VCaP (cell line): ENCODE data around the gene LRP1.
"Not testable (repeated sequence)": the region's sequence is repeated elsewhere in the genome, so short reads cannot be mapped to it uniquely, and the experiment has no call there.

Experiments
- H3K27ac ChIP-seq: fragments of 450-650 bp; 2 replicates; pipeline ENCODE4 v1.5.1; 2017
- TF ChIP-seq, protein P1 (sequence below): fragments of 450-650 bp; conservative IDR thresholded peaks from 2 replicates; pipeline ENCODE4 v1.5.1; 2017; ENCODE audit warnings: mild to moderate bottlenecking, moderate library complexity

The LRP1 gene

DNA sequence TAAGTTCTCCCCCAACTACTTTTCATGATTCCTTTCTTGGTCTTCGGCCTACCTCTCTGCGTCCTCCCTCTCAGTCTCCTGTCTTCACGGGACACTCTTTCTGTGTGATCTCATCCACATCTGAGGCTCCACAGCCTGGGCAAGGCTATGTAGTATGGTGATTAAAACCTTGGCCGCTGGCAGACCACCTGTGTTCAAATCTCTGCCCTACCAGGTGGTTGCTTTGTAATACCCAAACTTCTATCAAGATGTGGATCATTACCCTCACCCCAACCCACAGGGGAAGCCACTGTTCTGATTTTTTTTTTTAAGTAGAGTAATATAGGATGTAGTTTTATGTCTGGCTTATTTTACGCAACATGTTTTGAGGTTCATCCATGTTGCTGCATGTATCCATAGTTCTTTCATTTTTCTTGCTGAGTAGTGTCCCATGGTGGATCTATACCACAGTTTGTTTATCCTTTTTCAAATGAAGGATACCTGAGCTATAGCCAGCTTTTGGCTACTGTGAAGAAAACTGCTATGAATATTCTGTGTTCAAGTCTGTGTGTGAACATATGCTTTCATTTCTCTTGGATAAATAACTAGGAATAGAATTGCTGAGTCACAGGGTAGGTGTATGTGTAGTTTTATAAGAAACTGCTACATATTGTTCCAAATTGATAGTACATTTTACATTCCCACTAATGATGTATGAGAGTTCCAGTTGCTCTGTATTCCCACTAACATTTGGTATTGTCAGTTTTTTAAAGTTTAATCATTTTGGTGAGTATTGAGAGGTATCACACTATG lies 8.8 kb upstream of the LRP1 start:
- H3K27ac ChIP-seq = no peak overlapping the region
- TF ChIP-seq, protein P1, sequence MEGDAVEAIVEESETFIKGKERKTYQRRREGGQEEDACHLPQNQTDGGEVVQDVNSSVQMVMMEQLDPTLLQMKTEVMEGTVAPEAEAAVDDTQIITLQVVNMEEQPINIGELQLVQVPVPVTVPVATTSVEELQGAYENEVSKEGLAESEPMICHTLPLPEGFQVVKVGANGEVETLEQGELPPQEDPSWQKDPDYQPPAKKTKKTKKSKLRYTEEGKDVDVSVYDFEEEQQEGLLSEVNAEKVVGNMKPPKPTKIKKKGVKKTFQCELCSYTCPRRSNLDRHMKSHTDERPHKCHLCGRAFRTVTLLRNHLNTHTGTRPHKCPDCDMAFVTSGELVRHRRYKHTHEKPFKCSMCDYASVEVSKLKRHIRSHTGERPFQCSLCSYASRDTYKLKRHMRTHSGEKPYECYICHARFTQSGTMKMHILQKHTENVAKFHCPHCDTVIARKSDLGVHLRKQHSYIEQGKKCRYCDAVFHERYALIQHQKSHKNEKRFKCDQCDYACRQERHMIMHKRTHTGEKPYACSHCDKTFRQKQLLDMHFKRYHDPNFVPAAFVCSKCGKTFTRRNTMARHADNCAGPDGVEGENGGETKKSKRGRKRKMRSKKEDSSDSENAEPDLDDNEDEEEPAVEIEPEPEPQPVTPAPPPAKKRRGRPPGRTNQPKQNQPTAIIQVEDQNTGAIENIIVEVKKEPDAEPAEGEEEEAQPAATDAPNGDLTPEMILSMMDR = no peak

DNA sequence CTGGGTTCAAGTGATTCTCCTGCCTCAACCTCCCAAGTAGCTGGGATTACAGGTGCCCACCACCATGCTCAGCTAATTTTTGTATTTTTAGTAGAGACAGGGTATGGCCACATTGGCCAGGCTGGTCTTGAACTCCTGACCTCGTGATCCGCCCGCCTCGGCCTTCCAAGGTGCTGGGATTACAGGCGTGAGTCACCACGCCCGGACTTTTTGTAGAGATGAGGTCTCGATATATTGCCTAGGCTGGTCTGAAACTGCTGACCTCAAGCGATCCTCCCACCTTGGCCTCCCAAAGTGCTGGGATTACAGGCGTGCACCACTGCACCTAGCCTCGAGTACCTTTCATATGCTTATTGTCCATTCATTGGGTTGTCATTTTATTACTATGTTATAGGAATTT lies 7.6 kb upstream of the LRP1 start:
- not testable (repeated sequence) for H3K27ac ChIP-seq

DNA sequence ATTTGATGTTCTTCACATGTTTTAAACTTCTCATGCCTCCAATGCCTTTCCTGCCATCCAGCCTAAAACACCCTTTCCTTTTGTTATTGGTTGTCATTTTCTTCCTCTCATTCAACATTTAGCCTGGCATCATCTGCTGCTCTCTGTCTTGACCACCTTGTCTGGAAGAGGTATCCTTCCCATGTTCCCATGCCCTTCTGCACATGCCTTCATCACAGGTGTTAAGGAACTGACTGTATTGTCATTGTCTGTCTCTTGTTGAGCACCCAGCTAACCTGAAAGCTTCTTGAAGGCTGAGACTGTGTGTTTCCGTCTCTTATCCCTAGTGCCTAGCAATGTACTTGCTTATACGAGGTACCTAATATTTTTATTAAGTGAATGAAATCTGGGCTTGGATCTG lies 4.5 kb upstream of the LRP1 start:
- no peak overlapping the region for H3K27ac ChIP-seq
- TF ChIP-seq, protein P1 = no peak

DNA sequence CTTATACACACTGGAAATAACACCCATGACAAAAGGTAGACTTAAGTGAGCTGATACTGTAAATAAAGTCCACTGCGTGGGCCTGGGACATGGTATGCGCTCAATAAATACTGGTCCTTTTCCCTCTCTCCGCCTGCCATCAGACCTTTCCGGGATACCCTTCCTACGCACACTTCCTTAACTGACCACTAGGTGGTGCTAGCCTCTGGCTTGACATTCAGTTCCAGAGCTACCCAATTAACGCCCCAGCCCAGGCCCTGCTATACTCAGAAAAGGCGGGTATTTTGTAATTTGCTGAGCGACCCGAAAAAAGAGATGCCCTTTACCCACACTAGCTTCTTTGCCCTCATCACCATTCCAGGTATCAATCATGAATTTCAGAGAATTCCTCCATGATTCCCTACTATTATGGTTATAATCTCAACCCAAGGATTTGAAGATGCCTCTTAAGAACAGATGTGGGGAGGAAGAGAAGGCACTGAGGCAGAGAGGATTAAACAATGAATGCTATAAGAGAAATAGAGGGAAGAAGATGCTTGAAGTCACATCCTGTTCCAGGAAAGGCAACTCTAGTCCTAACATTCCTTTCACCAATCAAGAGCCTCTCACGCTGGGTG lies 3.9 kb upstream of the LRP1 start:
- H3K27ac ChIP-seq = no peak overlapping the region
- TF ChIP-seq, protein P1 = peak; percentile 98

DNA sequence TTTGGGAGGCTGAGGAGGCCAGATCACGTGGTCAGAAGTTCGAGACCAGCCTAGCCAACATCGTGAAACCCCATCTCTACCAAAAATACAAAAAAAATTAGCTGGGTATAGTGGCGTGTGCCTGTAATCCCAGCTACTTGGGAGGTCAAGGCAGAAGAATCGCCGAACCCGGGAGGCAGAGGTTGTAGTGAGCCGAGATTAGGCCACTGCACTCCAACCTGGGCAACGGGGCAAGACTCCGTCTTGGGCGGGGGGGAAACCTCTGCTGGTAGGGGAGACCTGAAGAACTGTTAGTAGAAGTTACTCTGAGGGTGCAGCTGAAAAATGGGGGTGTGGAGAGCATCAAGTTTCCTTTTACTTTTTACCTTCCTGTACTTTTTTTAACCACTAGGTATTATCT lies 2.2 kb upstream of the LRP1 start:
- TF ChIP-seq, protein P1 = no peak
- no peak overlapping the region for H3K27ac ChIP-seq

DNA sequence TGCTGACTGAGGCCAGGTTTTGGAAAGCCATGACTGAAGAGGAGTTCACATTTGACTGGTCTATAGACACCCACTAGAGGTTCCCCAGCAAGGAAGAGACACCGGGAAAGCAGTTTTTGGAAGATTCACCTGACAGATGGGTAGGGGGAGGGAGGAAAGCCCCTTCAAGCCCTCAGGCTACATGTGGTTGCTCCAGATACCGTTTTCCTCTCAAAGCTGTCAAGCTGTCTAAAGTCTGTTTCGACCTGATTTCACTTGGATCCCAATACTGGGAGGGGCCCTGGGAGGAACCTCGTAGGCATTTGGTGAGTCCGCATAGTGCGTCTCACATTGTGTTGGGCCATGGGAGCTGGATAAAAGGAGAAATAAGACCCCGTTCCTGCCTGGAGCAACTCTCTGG lies 1.7 kb upstream of the LRP1 start:
- TF ChIP-seq, protein P1 = no peak
- peak overlapping the region; percentile 90 for H3K27ac ChIP-seq

DNA sequence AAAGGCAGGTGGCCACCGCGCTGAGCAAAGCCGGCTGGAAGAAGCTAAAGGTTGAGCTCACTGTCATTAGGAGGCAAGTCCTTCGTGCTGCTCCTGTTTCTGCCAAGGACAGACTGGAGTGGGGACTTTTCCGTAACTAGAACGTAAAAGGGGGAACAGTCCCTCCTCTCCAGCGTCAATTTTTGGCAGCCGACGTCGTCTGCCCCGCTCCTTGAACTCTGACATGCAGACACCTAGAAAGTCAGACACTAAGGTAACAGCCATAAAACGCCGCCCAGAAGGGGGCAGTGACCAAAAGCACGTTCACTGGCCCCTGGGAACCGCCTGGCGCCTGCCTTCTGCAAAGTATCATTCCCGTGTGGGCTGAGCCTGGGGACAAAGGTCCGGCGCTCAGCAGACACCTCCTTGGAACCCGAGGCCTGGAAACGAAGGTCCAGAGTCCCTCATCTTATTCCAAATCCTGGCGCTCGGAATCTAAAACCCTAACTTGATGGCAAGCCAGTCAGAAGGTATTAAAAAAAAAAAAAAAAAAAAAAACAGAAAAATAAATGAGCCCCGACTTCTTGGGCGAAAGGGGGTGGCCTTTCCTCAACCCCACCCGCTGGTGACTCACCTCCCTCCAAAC lies 1.1 kb upstream of the LRP1 start:
- peak overlapping the region; percentile 90 for H3K27ac ChIP-seq
- TF ChIP-seq, protein P1 = peak; percentile 59
